ENCODE results near the gene SHKBP1. TPM values are rescaled to one million over a fixed set of nuclear protein-coding genes. Genes with fewer than 3 reads are reported as not detected.

SHKBP1 gene
- total RNA-seq, 4 donors from 2014 or later, result 37.0 to 87.5 (median 47.8) TPM

- ATAC-seq (ENCODE audit: low FRiP score), result no peak
- no peak for TF ChIP-seq CTCF (IDR thresholded peaks at IDR 0.05)
- DNase-seq (ENCODE audit: low spot score), result no peak
Observed at GRCh38 chr19:40567750-40568494, 8.8 kb upstream of the SHKBP1 start.

- ATAC-seq (ENCODE audit: low FRiP score) (peak; percentile 97), DNase-seq (ENCODE audit: low spot score) (peak; percentile 92)
- TF ChIP-seq CTCF (IDR thresholded peaks at IDR 0.05), result no peak
Observed at GRCh38 chr19:40570313-40571004, 6.2 kb upstream of the SHKBP1 start.

- TF ChIP-seq CTCF (IDR thresholded peaks at IDR 0.05), result no peak
- ATAC-seq (ENCODE audit: low FRiP score) (no peak), DNase-seq (ENCODE audit: low spot score) (no peak)
Observed at GRCh38 chr19:40571005-40571318, 5.7 kb upstream of the SHKBP1 start.

- TF ChIP-seq CTCF (IDR thresholded peaks at IDR 0.05), result no peak
- no peak for ATAC-seq (ENCODE audit: low FRiP score)
Observed at GRCh38 chr19:40571831-40572495, 4.7 kb upstream of the SHKBP1 start.

GRCh38 chr19:40575326-40575725 lies 1.3 kb upstream of the SHKBP1 start:
- TF ChIP-seq CTCF (IDR thresholded peaks at IDR 0.05), result no peak
- DNase-seq (ENCODE audit: low spot score) (no peak), ATAC-seq (ENCODE audit: low FRiP score) (no peak)

More at GRCh38 chr19:40571831-40572495, 4.7 kb upstream of the SHKBP1 start:
- DNase-seq (ENCODE audit: low spot score), result no peak

GRCh38 chr19:40576151-40576584 lies 505 bp upstream of the SHKBP1 start:
- TF ChIP-seq CTCF (IDR thresholded peaks at IDR 0.05), result no peak
- DNase-seq (ENCODE audit: low spot score) (no peak), ATAC-seq (ENCODE audit: low FRiP score) (no peak)
